CMK (cell line): ENCODE measurements around the gene LRG1.

Experiments
- DNase-seq: peaks from one replicate; pipeline ENCODE4 v3.0.0-alpha.2; 2010; ENCODE audit warnings: low read depth

Gene LRG1

DNA sequence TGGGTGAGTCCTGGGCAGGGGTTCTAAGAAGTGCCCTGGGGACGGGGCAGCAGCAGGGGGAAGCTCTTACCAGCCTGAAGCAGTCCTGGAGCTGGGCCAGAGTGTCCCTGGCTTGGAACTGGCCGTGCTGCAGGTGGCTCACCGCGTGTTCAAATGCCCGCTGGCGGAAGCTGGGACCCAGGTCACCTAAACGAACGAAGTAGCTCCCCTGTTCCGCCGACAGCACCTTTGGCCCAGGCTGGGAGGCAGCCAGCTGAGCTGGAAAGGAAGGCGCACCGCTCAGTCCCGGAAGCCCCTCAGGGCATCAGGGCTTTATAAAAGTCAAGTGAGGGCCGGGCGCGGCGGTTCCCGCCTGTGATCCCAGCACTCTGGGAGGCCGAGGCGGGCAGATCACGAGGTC, 31.1 kb downstream of the LRG1 start:
- DNase-seq = no peak

DNA sequence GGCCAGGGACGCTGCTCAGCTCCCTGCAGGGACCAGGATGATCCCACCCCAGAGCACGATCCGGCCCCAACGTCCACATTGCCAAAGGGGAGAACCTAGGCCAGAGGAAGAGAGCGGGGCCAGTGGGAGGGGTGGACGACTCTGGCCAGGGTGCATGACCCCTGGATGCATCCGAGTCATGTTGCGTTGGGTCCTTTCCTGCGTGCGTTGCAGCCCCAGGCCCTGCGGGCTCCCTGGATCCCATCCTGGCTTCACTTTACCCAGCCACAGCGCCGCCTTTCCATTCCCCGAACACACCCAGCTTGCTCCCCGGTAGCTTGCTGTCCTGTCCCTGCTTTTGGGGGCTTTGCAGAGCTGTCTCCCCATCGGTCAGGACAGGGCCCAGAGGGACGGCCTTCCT, 32.0 kb downstream of the LRG1 start:
- DNase-seq = no peak

GRCh38 chr19:4507150-4507452, 32.7 kb downstream of the LRG1 start:
- no peak for DNase-seq

GRCh38 chr19:4506449-4507149, 33.2 kb downstream of the LRG1 start:
- DNase-seq = no peak

GRCh38 chr19:4505570-4506448, 34.0 kb downstream of the LRG1 start:
- no peak for DNase-seq

GRCh38 chr19:4504891-4505569, 34.8 kb downstream of the LRG1 start:
- DNase-seq = no peak

DNA sequence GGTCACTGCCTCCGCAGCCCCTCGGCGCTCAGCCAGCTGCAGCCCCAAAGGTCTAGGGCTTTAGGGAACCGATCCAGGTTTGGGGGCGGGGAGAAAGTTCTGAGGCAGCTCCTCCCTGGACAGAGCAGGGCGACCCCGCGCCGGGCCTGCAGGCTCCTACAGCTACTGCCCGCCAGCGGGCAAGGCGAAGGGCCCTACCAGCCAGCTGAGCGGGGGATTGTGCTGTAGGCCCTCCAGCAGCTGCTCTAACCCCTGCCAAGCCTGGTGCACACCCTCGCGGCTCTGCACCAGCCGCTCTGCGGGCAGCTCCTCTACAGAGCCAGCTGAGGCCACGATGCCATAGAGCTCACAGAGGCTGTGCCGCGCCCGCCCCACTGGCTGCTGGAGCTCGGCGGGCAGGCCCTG, 35.5 kb downstream of the LRG1 start:
- no peak for DNase-seq

GRCh38 chr19:4503825-4504170, 36.0 kb downstream of the LRG1 start:
- DNase-seq = no peak

GRCh38 chr19:4503132-4503824, 36.6 kb downstream of the LRG1 start:
- no peak for DNase-seq

DNA sequence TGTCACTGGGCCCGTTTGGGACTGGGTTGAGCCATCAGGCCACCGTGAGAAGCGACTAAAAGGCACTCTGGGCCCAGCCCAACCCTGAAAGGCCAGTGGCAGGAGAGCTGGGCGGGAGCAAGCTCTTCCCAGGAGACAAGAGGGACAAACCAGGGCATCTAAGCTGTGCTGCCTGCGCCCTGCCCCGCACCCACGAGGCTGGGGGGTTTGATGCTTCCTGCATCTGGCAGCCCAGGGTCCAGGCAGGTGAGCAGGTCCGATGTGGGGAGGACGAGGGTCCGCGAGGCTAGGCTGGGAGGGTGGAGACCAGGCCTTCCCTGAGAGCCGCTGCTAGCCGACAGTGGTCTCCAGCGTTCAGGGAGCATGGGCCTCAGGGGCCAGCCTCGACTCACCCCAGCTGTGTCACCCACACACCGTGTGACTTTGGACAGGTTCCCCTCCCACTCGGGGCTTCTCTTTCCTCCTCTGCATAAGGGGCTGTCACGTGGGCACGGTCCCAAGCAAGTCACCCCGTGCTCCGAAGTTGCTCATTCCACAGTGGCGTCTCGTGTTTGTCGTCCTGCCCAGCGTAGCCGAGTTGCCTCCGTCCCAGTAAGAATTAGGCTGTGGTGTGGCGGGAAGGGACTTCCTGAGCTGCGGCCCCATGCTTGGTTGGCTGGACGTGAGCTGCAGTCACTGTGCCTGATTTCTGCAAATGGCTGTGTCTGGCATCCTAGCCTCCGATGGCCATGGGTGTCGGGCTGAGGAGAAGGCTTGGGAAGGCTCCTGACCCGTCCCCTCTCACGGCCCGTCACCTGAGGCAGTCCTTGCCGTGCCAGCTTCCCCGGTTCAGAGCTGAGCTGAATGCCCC, 37.3 kb downstream of the LRG1 start:
- no peak for DNase-seq

- DNase-seq = no peak
Observed at GRCh38 chr19:4501691-4502090, 38.1 kb downstream of the LRG1 start.

GRCh38 chr19:4500841-4501591, 38.8 kb downstream of the LRG1 start:
- DNase-seq = no peak

DNA sequence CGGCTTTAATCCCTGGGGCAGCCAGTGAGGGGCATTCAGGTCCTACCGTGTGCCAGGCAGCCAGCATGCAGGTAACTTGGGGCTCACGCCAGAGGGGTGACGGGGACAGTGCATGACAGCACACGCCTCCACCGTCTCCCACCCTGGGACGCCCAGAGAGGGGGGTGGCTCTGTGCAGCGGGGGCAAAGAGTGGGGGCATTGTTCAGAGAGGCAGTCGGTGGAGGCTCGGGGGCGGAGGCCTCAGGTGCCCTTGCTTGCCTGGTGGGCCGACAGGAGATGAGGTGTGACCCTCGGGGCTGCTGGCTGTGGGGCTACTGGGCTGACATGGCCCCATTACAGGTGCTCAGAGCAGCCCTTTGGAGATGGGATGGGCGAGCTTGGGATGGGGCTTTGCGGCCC, 40.0 kb downstream of the LRG1 start:
- DNase-seq = no peak

DNA sequence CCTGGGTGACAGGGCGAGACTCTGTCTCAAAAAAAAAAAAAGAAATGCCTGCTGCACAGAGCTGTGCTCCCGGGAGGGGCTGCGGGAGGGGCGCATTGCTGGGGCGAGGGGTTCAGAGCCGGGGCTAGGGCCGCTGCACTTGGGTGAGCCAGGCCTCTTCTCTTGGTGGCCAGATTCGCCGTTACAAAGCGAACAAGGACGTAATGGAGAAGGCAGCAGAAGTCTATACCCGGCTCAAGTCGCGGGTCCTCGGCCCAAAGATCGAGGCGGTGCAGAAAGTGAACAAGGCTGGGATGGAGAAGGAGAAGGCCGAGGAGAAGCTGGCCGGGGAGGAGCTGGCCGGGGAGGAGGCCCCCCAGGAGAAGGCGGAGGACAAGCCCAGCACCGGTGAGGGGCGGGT, 40.5 kb downstream of the LRG1 start:
- no peak for DNase-seq

- no peak for DNase-seq
Observed at GRCh38 chr19:4498694-4499093, 41.1 kb downstream of the LRG1 start.

DNA sequence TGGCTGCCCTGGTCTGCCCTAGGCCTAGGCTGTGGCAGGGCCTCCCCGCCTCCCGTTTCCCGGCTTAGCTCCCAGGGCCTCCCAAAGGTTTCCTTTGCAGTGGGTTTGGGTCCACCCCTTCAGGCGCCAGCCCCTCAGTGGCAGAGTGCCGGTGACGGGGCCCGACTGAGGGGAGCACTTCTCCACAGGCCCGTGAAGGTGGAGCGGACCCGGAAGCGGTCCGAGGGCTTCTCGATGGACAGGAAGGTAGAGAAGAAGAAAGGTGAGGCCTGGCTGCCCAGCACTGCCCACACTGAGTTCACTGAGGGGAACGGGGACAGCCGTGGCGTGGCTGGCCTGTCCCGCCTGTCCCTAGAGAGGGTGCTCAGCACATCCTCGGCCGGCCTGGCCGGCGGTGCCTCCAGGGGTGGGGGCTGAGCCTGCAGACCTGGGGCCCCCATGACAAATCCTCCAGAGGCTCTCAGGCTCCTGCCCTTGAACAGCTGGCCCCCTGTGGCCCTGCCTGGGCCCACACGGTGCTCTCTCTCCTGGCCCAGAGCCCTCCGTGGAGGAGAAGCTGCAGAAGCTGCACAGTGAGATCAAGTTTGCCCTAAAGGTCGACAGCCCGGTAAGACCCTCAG, 42.0 kb downstream of the LRG1 start:
- DNase-seq = no peak

DNA sequence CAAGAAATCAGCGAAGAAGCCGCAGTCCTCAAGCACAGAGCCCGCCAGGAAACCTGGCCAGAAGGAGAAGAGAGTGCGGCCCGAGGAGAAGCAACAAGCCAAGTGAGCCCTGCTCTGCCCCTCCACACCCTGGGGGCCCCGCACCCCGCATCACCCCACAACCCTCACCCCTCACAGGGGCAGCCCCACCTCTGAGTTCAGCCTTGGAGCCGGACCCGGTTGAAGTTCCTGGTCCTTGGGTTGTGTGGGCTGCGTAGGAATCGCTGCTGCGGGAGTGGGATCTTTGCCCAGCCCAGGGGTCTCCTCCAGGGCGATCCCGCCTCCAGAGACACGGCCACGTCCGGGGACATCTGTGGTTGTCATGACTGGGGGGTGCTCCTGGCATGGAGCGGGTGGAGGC, 43.5 kb downstream of the LRG1 start:
- no peak for DNase-seq

- DNase-seq = no peak
Observed at GRCh38 chr19:4495471-4495870, 44.4 kb downstream of the LRG1 start.

GRCh38 chr19:4494691-4495064, 45.2 kb downstream of the LRG1 start:
- no peak for DNase-seq

GRCh38 chr19:4493929-4494690, 45.7 kb downstream of the LRG1 start:
- DNase-seq = no peak
